HG03342 (cell line): Measurements from ENCODE around the gene CHSY3.
A peak's percentile ranks its signal among the peaks of the same experiment; 100 is the strongest.

Experiments
- ATAC-seq: cut with Tn5 transposase; IDR thresholded peaks from one replicate; pipeline ENCODE4 v1.9.1; 2021; ENCODE audit warnings: mild to moderate bottlenecking, moderate library complexity; ENCODE audit not compliant: unreplicated experiment

Gene CHSY3

GRCh38 chr5:129945028-129945427 lies 40.8 kb downstream of the CHSY3 start:
- ATAC-seq = no peak

- no peak for ATAC-seq
These were observed 41.6 kb downstream of the CHSY3 start for GRCh38 chr5:129945774-129946270.

DNA sequence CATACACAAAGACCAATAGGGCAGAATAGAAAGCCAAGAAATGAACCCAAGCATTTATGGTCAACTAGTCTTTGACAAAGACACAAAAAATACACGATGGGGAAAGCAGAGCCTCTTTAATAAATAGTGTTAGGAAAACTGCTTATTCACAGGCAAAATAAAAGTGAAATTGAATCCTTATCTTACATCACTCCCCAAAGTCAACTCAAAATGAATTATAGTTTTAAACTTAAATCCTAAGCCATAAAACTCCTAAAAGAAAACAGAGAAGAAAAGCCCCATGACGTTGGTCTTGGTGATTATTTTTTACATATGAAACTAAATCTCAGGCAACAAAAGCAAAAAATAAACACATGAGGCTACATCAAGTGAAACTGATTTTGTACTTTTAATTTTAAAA lies 46.8 kb downstream of the CHSY3 start:
- no peak for ATAC-seq

GRCh38 chr5:129958581-129958980 lies 54.3 kb downstream of the CHSY3 start:
- no peak for ATAC-seq

DNA sequence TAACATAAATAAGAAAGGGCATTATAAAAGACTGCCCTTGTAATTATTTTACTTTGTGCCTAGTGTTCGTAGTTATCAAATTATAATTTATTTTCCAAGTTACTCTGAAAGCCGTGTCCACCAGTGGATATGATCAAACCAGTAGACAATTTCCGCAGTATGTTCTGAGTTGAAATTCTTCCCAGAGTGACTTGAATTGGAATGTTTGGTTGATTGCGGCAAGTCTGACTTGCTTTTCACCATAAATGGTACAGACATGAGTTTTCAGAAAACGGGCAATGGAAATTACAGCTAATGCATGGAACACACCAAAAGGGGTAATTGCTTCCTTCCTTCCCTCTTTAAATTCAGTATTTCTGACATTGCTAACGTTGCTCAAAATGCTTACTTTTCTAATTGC lies 56.6 kb downstream of the CHSY3 start:
- ATAC-seq = no peak

GRCh38 chr5:129962506-129962905 lies 58.2 kb downstream of the CHSY3 start:
- ATAC-seq = no peak

GRCh38 chr5:129963359-129963758 lies 59.1 kb downstream of the CHSY3 start:
- ATAC-seq = no peak

DNA sequence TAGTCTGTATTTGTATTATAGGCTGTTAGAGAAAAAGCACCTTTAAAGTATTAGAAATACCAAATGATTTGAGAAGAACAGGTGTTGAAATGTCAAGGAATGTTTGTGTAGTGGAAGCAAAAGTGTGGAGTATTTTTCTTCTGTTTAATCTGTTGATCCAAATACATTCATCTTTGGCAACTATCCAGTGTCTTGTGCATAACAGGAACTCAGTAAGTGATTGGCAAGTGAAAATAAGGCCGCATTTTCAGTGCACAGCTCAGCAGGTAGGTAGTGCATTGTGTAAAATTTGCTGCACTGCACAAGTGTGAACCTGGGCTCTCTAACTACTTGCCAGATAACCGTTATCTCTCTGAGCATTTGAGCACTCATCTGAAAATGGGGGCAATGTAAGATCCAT lies 61.8 kb downstream of the CHSY3 start:
- ATAC-seq = no peak

- no peak for ATAC-seq
These were observed 67.4 kb downstream of the CHSY3 start for GRCh38 chr5:129971714-129972113.

- ATAC-seq = no peak
These were observed 68.3 kb downstream of the CHSY3 start for GRCh38 chr5:129972465-129973141.

DNA sequence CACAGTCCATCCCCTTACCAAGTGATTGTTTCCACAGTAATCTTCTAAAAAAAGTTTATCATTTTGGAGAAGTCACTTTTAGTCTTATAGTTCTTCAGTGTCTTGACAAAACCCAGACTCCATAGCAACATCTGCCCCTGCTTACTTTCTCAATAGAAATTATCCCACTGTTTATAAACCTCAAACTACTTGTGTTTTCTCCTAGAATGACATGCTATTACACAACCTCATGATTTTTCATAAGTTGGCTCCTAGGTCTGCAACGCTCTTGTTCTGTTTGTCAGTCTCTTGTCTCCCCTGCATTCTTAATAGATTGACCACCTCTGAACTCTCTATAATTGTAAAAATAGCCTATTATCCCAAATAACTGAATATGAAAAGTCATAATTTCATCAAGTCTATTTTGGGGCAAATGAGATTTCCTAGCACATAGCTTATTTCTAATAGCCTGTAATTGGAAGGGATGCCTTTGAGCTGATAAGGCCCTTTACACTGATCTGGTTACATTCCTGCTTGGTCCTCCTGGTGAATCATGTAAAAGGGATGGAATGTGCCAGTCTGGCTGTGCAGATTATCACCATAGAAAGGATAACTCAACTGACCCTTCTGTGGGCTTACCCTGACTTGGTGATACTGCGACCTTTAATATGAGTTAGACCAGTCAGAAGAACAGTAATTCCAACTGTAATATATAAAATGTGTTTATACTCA lies 69.6 kb downstream of the CHSY3 start:
- no peak for ATAC-seq

DNA sequence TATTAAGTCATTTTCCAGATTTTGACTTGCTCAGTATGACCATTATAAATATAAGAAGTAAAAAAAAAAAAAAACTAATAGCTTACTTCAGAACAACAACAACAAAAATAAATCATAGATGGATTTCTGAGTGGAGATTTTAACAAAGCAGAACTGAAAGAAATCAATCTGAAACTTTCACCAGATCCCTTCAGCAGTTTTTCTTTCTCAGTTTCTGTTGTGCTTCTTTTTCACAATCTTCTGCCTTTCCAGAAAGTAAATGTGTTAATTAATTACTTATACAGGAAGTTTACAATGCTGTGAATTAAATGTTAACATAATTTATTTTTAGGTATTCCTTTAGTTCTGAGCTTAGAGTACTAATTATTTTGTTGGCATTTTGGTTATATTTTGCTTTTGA lies 73.5 kb downstream of the CHSY3 start:
- peak; percentile 93 for ATAC-seq

- ATAC-seq = no peak
These were observed 74.0 kb downstream of the CHSY3 start for GRCh38 chr5:129978270-129978669.

- no peak for ATAC-seq
These were observed 84.2 kb downstream of the CHSY3 start for GRCh38 chr5:129988453-129988852.

GRCh38 chr5:129991780-129992179 lies 87.5 kb downstream of the CHSY3 start:
- no peak for ATAC-seq

- no peak for ATAC-seq
These were observed 92.6 kb downstream of the CHSY3 start for GRCh38 chr5:129996896-129997295.

- ATAC-seq = no peak
These were observed 96.2 kb downstream of the CHSY3 start for GRCh38 chr5:130000460-130000859.

DNA sequence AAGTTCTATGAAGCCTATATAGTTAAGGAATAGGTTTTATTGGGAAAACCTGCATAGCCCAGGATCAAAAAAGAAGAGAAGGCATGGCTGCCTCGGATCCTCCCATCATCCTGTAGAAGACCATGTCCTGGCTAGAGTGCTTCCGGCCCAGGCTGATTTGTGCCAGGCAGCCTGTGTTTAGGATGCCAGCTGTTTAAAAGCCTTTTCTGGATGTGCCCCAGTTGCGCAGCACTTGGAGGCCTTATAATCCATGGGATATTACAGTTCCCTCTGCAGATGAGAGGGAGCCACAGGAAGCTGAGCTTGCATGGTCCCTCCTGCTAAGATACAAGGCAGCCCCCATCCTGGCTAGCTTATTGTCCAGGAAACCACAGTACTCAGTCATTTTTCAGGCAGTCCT lies 97.9 kb downstream of the CHSY3 start:
- no peak for ATAC-seq

DNA sequence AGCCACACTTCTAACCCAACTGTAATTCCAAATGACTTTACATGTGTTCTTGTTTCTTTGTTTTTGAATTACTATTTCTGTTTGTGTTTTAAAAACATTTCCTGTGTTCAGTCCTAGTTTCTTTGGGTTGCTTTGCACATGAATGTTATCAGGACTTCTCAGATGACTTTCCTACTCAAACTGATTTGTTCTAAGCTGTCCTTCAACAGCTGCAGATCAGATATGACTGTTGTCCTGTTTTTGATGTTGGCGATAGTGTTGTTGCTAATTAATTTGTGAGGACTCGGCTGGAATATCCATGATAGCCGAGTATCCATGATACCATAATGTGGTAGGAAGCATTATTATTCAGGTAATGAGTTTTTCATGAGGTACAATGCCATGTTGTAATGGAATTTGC lies 98.6 kb downstream of the CHSY3 start:
- ATAC-seq = no peak

DNA sequence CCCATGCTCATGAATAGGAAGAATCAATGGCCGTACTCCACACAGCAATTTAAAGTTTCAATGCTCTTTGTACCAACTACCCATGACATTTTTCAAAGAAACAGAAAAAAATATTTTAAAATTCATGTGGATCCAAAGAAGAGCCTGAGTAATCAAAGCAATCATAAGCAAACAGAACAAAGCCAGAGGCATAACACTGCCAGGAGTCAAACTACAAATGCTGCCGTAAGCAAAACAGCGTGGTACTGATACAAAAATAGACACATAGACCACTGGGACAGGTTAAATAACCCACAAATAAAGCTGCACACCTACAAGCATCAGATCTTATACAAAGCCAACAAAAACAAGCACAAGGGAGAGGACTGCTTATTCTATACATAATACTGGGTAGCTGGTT lies 107.7 kb downstream of the CHSY3 start:
- no peak for ATAC-seq

- ATAC-seq = no peak
These were observed 112.9 kb downstream of the CHSY3 start for GRCh38 chr5:130017173-130017572.

GRCh38 chr5:130018641-130019040 lies 114.4 kb downstream of the CHSY3 start:
- ATAC-seq = no peak

- ATAC-seq = no peak
These were observed 116.7 kb downstream of the CHSY3 start for GRCh38 chr5:130021000-130021399.
